WTC11 (cell line): ENCODE measurements around the gene ZMYND8. TPM values are rescaled to one million over a fixed set of nuclear protein-coding genes. Genes with fewer than 3 reads are reported as not detected.

Source experiments
- ATAC-seq: fragments of 200-7000 bp; cut with Tn5 transposase; 2 replicates; pipeline ENCODE4 v1.10.0; 2021; ENCODE audit warnings: mild to moderate bottlenecking, moderate library complexity
- CTCF ChIA-PET: fragments of 300-600 bp; sonication (Branson Sonifier 250); formaldehyde crosslinking; loops from one replicate; lab custom pipeline; 2021; ENCODE audit warnings: antibody characterized with exemption; lab: Charles Lee
- POLR2A ChIA-PET: fragments of 350-600 bp; sonication (Branson Sonifier 250); formaldehyde crosslinking; loops from one replicate; lab custom pipeline; 2021; ENCODE audit warnings: antibody characterized with exemption; lab: Charles Lee
- DNase-seq: peaks from one replicate; pipeline ENCODE4 v3.0.0; 2021; ENCODE audit warnings: low spot score
- H3K27ac Mint-ChIP-seq: 2 replicates; pipeline ENCODE4 v1.8.0; 2021; ENCODE audit warnings: mixed read lengths
- H3K27me3 Mint-ChIP-seq: 2 replicates; pipeline ENCODE4 v1.8.0; 2021; ENCODE audit warnings: low read depth, mild to moderate bottlenecking, moderate library complexity, mixed read lengths
- H3K36me3 Mint-ChIP-seq: 2 replicates; pipeline ENCODE4 v1.8.0; 2021; ENCODE audit warnings: mixed read lengths
- H3K4me1 Mint-ChIP-seq: 2 replicates; pipeline ENCODE4 v1.8.0; 2022; ENCODE audit warnings: mixed read lengths
- H3K4me3 Mint-ChIP-seq: 2 replicates; pipeline ENCODE4 v1.8.0; 2021; ENCODE audit warnings: mild to moderate bottlenecking, moderate library complexity, mixed read lengths
- H3K9me3 Mint-ChIP-seq: 2 replicates; pipeline ENCODE4 v1.8.0; 2021; ENCODE audit warnings: mixed read lengths
- ATF1 ChIP-seq: sonication (generic); formaldehyde crosslinking; IDR thresholded peaks from 2 replicates; pipeline ENCODE4 v1.8.1; 2023; ENCODE audit warnings: mild to moderate bottlenecking, moderate library complexity, missing genetic modification reagents
- CBFB ChIP-seq: sonication (generic); formaldehyde crosslinking; IDR thresholded peaks from 2 replicates; pipeline ENCODE4 v1.8.1; 2022; ENCODE audit warnings: mild to moderate bottlenecking, low read depth, missing genetic modification reagents
- CREM ChIP-seq: sonication (generic); formaldehyde crosslinking; IDR thresholded peaks from 2 replicates; pipeline ENCODE4 v1.8.1; 2022; ENCODE audit warnings: mild to moderate bottlenecking, missing genetic modification reagents, moderate library complexity
- CTCF ChIP-seq: fragments of 200-600 bp; IDR thresholded peaks from 2 replicates; pipeline ENCODE4 v1.8.0; 2022; ENCODE audit warnings: antibody characterized with exemption
- E2F5 ChIP-seq: sonication (generic); formaldehyde crosslinking; IDR thresholded peaks from 2 replicates; pipeline ENCODE4 v1.8.1; 2022; ENCODE audit warnings: mild to moderate bottlenecking, moderate library complexity, missing genetic modification reagents
- EMX1 ChIP-seq: fragments of 250-450 bp; sonication (Bioruptor Pico); IDR thresholded peaks from 2 replicates; pipeline ENCODE4 v1.8.0; 2021; ENCODE audit warnings: mild to moderate bottlenecking
- ERG ChIP-seq: fragments of 250-450 bp; sonication (Bioruptor Pico); IDR thresholded peaks from 2 replicates; pipeline ENCODE4 v1.8.0; 2021; ENCODE audit warnings: mild to moderate bottlenecking
- FOXP1 ChIP-seq: sonication (generic); formaldehyde crosslinking; IDR thresholded peaks from 2 replicates; pipeline ENCODE4 v1.8.0; 2022; ENCODE audit warnings: missing genetic modification reagents, mild to moderate bottlenecking, moderate library complexity, borderline replicate concordance
- GRHL2 ChIP-seq: fragments of 250-450 bp; sonication (Bioruptor Pico); IDR thresholded peaks from 2 replicates; pipeline ENCODE4 v1.8.0; 2022; ENCODE audit warnings: mild to moderate bottlenecking, moderate library complexity; ENCODE audit not compliant: insufficient replicate concordance, severe bottlenecking
- JUN ChIP-seq: sonication (generic); formaldehyde crosslinking; IDR thresholded peaks from 2 replicates; pipeline ENCODE4 v1.8.0; 2023; ENCODE audit warnings: mild to moderate bottlenecking, missing genetic modification reagents
- NFE2L1 ChIP-seq: sonication (generic); formaldehyde crosslinking; IDR thresholded peaks from 2 replicates; pipeline ENCODE4 v1.8.1; 2023; ENCODE audit warnings: missing genetic modification reagents
- NFYB ChIP-seq: sonication (generic); formaldehyde crosslinking; conservative IDR thresholded peaks from 2 replicates; pipeline ENCODE4 v1.8.0; 2022; ENCODE audit warnings: low read depth, missing genetic modification reagents
- NR1H2 ChIP-seq: sonication (generic); formaldehyde crosslinking; IDR thresholded peaks from 2 replicates; pipeline ENCODE4 v1.9.0; 2021; ENCODE audit warnings: mild to moderate bottlenecking, moderate library complexity, missing genetic modification reagents
- RELA ChIP-seq: sonication (generic); formaldehyde crosslinking; IDR thresholded peaks from 2 replicates; pipeline ENCODE4 v1.8.1; 2022; ENCODE audit warnings: missing genetic modification reagents, mild to moderate bottlenecking, borderline replicate concordance
- RORB ChIP-seq: fragments of 250-450 bp; sonication (Bioruptor Pico); IDR thresholded peaks from 2 replicates; pipeline ENCODE4 v1.9.0; 2021; ENCODE audit warnings: mild to moderate bottlenecking
- USF2 ChIP-seq: sonication (generic); formaldehyde crosslinking; IDR thresholded peaks from 2 replicates; pipeline ENCODE4 v1.8.1; 2023; ENCODE audit warnings: mild to moderate bottlenecking, missing genetic modification reagents, moderate library complexity
- ZNF281 ChIP-seq: sonication (generic); formaldehyde crosslinking; IDR thresholded peaks from 2 replicates; pipeline ENCODE4 v1.8.0; 2023; ENCODE audit warnings: mild to moderate bottlenecking, missing genetic modification reagents
- total RNA-seq: library from RNA; stranded (reverse); gene quantifications from 3 replicates; pipeline ENCODE4 v1.2.3, GENCODE V29; 2021
- TF ChIP-seq, protein P1 (sequence below): sonication (generic); formaldehyde crosslinking; IDR thresholded peaks from 2 replicates; pipeline ENCODE4 v1.8.0; 2022; ENCODE audit warnings: mild to moderate bottlenecking, missing genetic modification reagents
- TF ChIP-seq, protein P2 (sequence below): sonication (generic); formaldehyde crosslinking; IDR thresholded peaks from 2 replicates; pipeline ENCODE4 v1.8.0; 2022; ENCODE audit warnings: mild to moderate bottlenecking, missing genetic modification reagents
- TF ChIP-seq, protein P3 (sequence below): fragments of 250-450 bp; sonication (Bioruptor Pico); IDR thresholded peaks from 2 replicates; pipeline ENCODE4 v1.9.0; 2021; ENCODE audit warnings: mild to moderate bottlenecking

Gene ZMYND8
- total RNA-seq, 1 experiment from 2014 or later, result 114 TPM

DNA sequence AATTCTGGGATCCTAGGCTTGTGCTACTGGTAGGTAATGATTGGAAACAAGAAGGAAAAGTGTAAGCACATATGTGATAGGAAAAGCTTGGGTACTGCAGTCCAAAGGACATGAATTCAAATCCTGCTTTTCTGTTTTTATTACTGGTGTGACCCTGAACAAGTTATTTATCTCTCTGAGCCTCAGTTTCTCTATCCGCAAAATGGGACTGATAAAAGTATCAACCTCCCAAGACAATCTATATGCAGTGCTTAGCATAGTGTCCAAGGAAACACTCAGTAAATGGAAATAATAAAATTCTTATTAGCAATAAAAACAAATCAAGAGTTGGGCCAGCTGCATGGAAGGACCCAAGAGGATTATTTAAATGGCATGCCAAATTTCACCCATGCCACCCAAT, 108.5 kb downstream of the ZMYND8 start:
- Mint-ChIP-seq H3K27me3 (no peaks in the 10 kb centered on the region), H3K4me3 (no peak overlapping the region), H3K9me3 (no peaks in the 10 kb centered on the region), H3K4me1 (peaks cover 9% of the 10 kb centered on the region), H3K36me3 (peaks cover 77% of the 10 kb centered on the region), H3K27ac (0 out of 2 replicates have a peak overlapping the region, but pooled peaks have one; percentile 57)
- no peak for TF ChIP-seq E2F5
- TF ChIP-seq, protein P1, sequence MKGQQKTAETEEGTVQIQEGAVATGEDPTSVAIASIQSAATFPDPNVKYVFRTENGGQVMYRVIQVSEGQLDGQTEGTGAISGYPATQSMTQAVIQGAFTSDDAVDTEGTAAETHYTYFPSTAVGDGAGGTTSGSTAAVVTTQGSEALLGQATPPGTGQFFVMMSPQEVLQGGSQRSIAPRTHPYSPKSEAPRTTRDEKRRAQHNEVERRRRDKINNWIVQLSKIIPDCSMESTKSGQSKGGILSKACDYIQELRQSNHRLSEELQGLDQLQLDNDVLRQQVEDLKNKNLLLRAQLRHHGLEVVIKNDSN (CRISPR knock-in tag), result no peak
- no peak for TF ChIP-seq CBFB
- no peak for TF ChIP-seq RELA
- ChIA-PET POLR2A (interaction anchor here (0.6 kb wide), 1 partner anchor 167 kb away, joined by 3 read pairs; no protein-coding TSS in a partner anchor), CTCF (no interaction called here)
- DNase-seq, result no peak
- ATAC-seq, result no peak

DNA sequence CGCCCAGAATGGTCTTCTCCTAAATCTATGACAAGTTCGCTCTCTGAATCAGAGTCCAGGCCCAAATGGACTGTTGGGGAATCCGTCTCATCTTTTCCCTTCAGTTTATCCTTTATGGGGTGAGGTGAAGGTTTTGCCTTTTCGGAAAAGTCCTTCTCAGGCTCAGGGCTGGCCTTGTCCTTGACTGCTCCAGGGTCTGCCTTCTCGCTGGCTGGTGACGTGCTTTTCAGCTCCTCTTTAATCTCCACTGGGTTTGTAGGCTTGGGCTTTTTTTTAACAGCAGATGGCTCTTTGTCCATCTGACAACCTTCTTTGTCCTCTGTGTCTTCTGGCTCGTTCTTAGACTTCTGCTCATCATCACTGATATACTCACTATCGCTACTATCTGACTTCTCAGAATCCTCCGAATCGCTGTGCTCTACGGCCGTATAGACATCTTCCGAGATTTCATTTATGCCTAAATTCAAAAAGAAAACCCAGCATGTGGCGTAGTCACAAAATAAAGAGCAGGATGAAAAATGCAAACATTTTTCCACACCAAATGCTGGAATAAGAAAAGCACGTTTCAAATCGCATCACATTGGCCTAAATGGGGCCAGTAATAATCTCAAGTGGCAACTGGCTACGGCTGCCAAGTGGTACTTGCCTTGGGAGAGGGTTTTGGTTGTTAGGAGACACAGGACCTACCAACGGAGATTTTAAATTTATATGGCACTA, 110.3 kb downstream of the ZMYND8 start:
- Mint-ChIP-seq H3K36me3 (peaks cover 74% of the 10 kb centered on the region), H3K27ac (peak overlapping the region; percentile 21), H3K4me1 (peaks cover 14% of the 10 kb centered on the region), H3K9me3 (no peaks in the 10 kb centered on the region), H3K4me3 (no peak overlapping the region), H3K27me3 (no peaks in the 10 kb centered on the region)
- CTCF ChIA-PET, result interaction anchor here (0.8 to 1.1 kb wide), 2 partner anchors 41 to 137 kb away, joined by 3 read pairs; no protein-coding TSS in a partner anchor
- POLR2A ChIA-PET, result no interaction called here
- ATAC-seq (no peak), DNase-seq (no peak)
- TF ChIP-seq NFE2L1 (no peak), RORB (CRISPR knock-in tag) (no peak), ZNF281 (CRISPR knock-in tag) (no peak), EMX1 (CRISPR knock-in tag) (no peak), NR1H2 (no peak), USF2 (CRISPR knock-in tag) (no peak), JUN (CRISPR knock-in tag) (no peak), ERG (CRISPR knock-in tag) (no peak), CTCF (no peak), ATF1 (CRISPR knock-in tag) (no peak), NFYB (CRISPR knock-in tag) (no peak), GRHL2 (CRISPR knock-in tag) (no peak), CREM (CRISPR knock-in tag) (no peak), FOXP1 (CRISPR knock-in tag) (no peak)
- TF ChIP-seq, protein P1 (CRISPR knock-in tag), result no peak
- TF ChIP-seq, protein P2, sequence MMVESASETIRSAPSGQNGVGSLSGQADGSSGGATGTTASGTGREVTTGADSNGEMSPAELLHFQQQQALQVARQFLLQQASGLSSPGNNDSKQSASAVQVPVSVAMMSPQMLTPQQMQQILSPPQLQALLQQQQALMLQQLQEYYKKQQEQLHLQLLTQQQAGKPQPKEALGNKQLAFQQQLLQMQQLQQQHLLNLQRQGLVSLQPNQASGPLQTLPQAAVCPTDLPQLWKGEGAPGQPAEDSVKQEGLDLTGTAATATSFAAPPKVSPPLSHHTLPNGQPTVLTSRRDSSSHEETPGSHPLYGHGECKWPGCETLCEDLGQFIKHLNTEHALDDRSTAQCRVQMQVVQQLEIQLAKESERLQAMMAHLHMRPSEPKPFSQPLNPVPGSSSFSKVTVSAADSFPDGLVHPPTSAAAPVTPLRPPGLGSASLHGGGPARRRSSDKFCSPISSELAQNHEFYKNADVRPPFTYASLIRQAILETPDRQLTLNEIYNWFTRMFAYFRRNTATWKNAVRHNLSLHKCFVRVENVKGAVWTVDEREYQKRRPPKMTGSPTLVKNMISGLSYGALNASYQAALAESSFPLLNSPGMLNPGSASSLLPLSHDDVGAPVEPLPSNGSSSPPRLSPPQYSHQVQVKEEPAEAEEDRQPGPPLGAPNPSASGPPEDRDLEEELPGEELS, result no peak
- TF ChIP-seq, protein P3, sequence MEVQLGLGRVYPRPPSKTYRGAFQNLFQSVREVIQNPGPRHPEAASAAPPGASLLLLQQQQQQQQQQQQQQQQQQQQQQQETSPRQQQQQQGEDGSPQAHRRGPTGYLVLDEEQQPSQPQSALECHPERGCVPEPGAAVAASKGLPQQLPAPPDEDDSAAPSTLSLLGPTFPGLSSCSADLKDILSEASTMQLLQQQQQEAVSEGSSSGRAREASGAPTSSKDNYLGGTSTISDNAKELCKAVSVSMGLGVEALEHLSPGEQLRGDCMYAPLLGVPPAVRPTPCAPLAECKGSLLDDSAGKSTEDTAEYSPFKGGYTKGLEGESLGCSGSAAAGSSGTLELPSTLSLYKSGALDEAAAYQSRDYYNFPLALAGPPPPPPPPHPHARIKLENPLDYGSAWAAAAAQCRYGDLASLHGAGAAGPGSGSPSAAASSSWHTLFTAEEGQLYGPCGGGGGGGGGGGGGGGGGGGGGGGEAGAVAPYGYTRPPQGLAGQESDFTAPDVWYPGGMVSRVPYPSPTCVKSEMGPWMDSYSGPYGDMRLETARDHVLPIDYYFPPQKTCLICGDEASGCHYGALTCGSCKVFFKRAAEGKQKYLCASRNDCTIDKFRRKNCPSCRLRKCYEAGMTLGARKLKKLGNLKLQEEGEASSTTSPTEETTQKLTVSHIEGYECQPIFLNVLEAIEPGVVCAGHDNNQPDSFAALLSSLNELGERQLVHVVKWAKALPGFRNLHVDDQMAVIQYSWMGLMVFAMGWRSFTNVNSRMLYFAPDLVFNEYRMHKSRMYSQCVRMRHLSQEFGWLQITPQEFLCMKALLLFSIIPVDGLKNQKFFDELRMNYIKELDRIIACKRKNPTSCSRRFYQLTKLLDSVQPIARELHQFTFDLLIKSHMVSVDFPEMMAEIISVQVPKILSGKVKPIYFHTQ, result no peak
